ENCODE data around the gene TUB.
A peak's percentile ranks its signal among the peaks of the same experiment; 100 is the strongest.

TUB gene, protein sequence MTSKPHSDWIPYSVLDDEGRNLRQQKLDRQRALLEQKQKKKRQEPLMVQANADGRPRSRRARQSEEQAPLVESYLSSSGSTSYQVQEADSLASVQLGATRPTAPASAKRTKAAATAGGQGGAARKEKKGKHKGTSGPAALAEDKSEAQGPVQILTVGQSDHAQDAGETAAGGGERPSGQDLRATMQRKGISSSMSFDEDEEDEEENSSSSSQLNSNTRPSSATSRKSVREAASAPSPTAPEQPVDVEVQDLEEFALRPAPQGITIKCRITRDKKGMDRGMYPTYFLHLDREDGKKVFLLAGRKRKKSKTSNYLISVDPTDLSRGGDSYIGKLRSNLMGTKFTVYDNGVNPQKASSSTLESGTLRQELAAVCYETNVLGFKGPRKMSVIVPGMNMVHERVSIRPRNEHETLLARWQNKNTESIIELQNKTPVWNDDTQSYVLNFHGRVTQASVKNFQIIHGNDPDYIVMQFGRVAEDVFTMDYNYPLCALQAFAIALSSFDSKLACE

DNA sequence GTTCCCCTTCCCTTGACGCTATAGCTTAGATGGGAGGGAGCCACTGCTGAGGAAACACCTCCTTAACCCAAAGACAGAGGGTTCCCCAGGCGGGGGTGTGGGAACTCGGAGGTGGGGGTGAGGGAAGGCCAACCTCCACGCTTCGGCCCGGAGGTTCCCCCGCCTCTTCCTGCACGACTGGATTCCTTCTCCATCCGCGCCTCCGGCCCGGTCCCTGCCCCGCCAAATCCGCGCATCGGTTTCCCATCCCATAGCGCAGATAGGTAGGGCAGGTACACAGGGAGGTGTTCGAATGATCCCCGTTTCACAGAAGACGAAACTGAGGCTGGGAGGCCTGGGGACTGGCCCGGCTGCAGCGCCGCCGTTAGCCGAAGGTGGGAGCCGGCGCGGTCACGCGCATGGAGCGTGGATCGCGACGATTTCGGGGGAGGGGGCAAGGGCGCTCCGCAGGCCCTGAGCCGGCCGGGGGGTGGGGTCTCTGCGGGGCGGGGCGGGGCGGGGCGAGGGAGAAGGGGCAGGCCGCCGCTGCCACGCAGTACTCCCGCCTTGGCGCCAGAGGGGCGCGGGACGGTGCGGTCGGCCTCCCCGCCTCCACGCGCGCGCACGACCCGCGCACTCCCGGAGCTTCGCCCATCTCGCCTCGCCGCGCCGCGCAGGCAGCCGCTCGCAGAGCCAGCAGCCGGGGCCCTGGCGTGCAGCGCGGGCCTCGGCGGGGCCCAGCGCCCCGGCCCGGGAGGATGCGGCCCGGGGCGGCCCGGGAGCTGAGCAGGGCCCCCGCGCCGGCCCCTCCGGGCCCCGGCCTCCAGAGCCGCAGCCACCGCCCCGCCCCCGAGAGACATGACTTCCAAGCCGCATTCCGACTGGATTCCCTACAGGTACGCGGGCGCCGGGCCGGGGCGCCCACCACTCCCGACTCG lies at the start of gene TUB:
TSS of gene TUB (plus strand) at position 538 of the 917 bp plus-strand sequence. CDS start at position 838, 300 bp downstream.
- peak in 1 of 2 donors; percentile 34 for DNase-seq

DNA sequence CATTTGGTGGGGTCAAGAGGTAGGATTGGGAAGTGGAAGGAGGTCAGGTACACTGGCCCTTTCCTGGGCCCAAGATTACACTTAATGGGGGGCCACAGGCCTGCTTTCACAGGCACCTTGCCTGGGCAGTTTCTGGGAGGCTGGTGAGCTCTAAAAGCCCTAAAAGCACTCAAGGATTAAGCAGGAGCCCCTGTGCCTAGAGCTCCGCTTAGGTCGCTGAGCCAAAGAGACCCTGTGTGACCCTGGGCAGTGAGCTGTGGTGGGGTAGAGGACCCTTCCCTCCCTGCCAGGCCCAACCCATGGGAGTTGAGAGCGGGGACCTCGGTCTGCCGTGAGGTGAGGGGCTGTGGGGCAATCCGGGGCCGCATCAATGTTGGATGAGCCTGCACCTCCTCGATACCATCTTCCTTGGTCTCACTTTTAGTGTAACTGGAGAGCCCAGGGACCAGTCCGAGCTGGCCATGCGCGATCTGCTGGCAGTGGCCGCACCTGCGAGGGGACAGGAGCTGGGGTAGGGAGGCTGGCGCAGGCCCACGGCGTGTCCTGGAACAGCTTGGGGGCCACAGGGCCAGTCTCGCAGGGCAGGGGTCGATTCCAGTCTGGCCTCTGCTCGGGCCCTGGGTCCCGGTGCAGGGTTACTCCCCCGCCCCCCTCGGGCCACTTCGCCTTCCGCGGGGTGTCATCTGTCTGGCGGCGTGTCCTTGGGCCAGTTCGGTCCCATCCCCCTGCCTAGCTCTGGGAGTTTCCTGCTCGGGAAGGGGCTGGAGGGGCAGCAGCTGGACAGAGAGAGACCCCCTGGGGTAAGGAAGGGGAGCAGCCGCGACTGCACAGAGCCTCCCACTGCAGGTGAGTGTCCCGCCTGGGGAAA lies 49.5 kb upstream of the TUB start:
- DNase-seq, result no peak

DNA sequence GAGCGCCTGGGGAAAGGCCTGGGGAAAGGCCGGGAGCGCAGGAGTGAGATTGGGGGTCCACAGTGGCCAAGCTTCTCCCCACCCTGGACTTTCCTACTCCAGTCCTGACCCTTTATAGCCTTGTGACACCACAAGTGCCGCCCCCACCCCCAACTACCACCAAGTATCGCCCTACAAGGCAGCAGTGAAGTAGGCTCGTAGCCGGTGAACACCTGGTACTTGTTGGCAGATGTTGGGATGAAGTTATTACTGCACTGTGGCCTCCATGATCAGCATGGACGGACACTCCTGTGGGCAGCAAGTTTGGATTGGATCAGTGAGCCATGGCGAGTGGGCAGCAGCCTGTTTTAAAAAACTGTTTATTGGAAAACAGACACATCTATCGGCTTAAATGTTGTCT lies 48.9 kb upstream of the TUB start:
- no peak for DNase-seq

DNA sequence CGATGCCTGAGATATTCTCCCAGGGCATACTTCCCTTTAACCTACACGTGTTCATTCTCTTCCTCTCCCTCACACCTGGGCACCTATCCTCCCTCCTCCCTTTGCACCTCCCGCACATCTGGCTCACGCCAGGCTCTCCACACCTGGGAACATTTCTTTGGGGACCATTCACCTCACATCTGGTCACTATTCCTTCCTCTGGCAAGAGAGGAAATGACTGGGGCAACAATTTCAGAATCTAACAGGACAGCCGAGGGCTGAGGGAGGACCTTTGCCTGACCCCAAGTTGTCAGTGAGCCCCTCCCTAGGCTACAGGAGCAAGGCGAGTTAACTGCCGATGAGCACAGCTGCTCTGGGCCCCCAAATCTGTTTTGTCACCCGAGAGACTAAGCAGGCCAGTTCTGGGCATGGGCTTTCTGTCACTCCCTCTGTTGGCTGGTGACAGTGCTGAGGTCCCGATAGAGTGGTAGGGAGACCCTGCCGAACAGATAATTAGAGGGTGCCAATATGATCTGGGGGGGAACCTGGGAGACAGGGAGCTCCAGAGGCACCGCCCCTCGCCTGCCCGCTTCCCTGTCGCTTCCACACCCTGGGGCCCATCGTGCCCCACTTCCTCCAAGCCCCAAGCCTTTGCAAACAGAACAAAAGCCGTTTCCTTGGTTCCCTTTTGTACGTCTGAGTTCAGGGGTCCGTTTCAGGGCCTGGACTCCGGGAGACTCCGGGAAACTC lies 48.3 kb upstream of the TUB start:
- DNase-seq, result no peak

DNA sequence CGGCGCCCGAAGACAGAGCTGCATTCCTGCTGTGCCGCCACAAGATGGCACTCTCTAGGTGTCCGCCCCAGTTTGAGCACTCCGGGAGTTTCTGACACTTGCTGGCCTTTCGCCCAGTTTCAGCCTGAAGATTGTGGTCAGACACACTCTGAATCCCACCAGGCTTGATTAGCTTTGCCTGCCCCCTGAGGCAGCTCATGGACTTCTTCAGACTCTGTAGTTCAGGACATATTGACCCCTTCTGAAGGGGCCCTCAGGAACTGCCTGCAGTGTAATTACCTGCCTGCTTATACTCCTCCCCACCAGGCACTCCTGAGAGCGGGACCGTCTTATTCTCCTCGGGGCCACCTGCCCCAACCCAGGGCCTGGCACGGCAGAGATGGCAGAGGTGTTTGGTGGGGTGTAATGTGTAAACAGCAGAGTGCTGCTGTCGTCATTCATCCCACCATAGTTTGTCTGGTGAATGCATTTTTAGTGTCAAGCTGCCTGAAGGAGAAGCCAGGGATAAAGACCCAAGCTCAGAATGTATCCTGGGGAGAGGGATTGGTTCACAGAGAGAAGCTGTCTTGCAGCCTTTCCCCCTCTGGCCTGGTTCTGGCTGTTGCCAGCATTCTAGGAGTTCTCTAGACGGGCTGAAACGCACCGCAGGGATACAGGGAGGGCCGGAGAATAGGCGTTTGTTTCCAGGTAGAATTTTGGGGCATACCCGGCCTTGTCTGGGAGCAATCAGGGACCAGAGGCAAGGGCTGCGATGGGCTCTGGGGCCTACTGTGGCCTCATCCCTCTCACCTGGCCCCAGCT lies 47.5 kb upstream of the TUB start:
- DNase-seq, result peak; percentile 55 to 61

DNA sequence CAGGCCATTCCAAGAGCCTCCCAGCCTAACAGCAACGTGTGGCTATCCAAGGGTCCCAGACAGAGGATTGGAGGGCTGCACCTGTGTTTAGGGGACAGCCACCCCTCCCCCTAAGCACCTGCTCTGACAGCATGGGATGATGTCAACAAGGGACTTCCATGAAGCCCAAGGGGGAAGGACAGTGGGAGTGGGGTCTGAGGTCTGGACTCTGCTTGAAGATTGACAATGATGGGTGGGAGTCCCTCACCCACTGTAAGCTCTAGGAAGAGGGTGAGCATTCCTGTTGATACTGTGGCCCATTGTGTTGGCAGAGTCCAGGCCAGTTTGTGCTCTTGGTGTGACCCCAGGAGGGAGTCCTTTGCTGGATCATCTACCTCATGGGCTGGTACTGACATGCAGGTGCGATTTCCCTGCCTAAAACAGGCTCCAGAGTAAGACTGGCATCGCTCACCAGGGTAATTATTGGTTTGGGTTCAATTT lies 46.9 kb upstream of the TUB start:
- no peak for DNase-seq

DNA sequence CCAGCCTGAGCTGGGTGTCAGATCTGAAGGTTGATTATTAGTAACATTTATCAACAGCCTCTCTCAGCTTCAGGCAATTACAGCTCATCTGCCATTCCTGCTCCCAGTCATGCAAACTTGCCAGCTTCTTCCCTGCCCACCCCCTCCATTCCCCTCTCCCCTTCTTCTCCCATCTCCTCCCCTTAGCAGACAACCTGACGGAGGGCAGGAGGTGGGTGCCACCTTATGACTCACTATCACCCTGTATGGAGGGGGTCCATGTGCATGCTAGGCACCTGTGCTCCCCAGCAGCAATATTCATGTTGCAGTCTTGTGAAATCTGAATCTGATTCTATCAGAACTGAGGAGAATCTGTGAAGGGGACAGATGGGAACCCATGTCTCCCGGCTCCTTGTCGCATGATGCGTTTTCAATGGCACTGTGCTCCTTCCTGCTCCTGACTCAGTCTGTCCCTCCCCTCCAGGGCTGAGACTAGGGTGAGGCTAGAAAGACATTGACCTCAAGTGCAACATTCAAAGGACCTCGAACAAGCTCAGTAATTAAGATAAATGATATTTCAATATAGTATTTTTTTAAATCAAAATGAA lies 46.3 kb upstream of the TUB start:
- no peak for DNase-seq

DNA sequence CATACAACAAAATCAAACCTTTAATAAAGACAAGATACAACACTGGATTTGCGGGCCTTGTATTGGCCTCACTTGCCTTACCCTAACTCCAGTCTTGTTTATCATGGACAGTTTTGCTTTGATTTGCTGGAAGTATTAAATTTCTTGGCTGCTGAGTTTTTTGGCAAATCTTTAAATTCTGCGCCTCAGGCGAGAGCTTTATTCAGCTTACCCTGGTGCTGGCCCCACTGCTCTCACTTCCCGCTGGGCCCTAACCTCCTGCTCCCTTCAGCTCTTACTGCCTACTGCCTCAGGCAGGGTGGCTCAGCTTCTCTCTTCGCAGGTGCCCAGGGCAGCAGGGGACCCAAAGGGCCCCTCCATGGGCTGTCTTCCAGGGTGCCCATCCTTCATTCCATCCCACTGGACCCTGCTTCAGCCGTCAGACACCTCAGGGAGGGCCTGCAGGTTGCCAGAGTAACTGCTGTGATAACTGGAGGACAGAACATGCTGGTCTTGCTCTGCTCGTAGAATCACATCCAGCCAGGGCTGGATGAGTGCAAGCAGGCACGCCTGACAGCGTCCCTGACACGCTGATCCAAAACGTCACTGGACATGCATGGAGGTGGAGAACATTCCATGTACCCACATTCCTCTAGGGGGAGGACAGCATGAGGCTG lies 45.7 kb upstream of the TUB start:
- DNase-seq, result no peak

DNA sequence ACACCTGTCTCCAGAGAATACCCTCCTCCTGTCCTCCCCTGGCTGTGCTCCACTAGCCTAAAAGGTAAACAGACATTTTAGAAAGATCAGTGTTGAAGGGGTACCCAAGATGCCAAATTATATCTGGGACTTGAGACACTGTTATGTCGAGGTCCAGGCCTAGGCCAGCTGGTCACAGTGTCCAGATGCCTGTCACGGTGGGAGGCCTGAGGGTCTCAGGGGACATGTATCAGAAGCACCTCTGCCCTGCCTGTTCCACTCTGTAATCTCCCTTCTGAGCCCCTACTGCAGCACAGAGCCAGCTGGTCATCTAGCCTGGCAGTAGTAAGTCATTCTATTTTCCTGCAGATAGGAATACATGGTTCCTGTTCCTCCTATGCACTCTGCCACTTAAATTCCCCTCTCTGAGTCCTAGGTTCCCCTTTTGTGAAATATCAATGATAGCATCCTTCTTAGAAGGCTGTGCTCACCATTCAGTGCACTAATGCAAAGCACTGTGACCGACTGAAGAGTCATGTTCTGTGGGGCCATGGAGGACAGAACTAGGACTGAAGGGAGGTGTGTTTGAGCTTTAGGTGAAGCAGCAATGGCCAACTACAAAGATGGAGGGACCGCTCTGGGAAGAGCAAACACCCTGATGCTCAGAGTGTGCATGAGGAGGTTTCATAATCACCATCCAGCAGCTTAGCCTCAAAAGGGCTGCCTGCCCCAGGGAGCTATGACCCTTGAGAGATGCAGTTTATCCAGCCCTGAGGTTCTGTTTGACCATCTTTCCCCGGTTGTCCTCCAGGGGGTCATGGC lies 44.8 kb upstream of the TUB start:
- peak in 1 of 2 donors; percentile 11 for DNase-seq

DNA sequence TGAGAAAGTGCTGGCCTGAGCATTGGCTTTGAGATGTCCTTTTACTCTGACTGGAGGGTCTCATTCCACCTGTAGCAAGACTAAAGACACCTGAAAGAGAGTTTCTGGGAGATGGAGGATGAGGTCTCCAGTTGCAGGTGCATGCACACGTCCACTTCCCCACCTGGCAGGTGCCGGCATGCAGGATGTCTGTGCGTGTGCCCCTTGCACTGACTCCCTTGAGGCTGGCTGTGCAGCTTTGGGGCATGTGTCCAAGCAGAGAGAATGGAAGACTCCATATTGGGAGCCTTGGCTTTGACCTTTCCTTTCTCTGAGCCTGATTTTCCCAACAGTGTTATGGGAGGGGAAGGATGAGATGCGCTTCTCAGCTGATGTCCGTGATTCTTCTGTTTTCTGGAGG lies 44.0 kb upstream of the TUB start:
- DNase-seq, result peak in 1 of 2 donors; percentile 4

DNA sequence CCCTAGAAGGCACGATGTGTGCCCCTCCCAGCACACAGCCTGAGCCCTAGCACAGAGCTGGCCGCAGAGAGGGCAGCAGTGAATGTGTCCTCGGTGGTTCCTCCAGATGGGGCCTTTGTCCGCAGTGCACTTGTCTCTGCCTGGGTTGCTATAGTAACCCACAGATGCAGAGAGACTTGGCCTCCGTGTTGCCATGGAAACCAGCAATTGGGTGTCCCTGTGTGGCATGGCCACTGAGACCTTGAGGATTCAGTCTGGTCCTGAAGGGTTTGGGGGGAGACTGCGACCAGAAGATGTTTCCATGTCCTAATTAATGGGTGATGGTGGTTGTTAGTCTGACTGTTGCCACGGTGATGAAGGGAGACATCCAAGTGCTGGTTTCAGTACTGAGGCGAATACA lies 42.6 kb upstream of the TUB start:
- DNase-seq, result peak in 1 of 2 donors; percentile 6

DNA sequence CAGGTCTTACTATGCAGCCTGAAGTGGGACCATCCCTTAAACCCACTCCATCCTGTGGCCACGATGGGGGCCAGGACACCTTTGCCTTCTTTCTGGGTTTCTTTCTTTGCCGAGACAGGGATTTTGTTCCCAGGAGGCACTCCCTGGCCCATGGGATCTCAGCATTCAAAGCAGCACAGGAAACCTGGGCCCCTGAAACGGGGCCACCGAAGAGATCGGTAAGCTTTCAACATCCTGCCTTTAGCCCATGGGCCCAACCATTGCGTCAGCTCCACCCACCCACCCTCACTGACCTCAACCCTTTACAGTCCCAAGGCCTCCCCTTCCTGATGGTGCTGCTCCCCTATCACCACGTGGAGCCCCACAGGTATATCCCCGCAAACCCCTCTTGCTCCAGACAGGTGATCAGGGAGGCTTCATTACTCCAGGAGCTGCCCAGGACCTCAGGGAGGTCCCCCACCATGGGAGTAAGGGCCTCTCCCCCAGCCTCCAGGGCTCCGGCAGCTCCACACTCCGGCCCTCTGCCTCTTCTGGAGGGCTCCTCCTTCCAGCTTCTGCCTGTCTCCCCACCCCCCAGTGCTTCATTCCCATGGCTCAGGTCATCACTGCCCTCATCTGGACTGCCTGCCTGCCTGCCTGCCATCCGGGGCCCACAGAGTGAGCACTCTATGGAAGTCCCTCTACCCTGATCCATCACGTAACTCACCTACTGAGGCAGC lies 42.0 kb upstream of the TUB start:
- peak in 1 of 2 donors; percentile 6 for DNase-seq

DNA sequence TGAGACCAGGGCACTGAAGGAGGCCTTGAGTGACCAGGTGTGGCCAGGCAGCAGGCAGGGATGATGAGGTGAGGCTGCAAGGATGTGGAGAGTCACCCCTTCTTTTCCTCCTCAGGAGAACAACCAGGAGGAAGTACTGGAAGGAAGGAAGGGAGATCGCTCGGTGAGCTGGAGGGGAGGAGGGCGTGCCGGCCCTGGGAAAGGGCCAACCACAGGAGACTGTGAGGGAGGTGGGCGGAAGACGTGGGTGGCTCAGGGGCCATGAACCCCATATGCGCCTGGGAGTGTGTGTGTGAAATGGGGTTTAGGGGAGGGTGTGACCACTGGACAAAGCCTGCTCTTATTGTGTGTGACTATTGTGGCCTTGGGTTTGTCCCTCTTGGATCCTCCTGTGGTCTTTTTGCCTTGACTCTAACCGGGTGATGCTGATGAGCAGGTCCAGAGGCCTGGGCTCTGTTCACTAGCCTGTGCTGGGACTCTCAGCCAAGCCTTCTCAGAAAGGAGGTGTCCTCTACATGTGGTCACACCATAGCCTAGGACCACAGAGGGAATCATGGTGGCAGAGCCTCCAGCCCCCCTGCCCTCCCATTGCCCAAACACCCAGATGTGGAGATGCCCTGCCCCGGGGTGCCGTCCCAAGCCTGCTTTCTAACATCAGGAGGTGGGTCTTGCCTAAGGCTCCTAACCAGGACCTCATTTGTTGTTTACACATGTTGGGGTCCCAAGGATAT lies 41.3 kb upstream of the TUB start:
- DNase-seq, result no peak

DNA sequence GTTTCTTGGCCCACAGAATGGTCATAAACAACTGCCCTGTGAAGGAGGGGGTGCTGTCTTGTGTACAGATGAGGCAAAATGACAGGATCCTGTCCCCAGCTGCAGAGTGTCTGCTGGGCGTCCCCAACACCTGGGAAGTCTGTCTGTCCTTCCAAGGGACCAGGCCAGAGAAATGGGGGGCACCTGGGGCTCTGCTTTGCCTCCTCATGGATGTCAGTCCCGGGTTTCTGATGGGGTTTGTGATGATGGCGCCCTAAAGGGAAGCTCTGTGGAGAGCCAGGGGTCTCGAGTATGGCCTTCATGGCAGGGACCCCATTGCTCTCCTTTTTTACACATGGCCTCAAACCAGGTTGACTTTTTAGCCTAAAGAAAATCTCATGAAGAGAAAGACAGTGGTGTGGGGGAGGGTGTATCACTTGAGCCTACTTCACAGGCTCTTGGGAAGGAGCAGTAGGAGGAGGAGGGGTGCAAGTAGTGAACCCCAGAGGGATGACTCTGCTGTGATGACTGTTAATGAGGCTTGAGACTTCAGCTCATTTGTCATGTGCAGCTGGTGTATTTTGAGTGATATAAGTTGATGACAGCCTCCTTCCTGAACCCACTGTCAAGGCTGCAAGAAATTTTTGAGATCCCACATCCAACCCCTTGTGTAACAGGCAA lies 40.6 kb upstream of the TUB start:
- DNase-seq, result peak in 1 of 2 donors; percentile 13

DNA sequence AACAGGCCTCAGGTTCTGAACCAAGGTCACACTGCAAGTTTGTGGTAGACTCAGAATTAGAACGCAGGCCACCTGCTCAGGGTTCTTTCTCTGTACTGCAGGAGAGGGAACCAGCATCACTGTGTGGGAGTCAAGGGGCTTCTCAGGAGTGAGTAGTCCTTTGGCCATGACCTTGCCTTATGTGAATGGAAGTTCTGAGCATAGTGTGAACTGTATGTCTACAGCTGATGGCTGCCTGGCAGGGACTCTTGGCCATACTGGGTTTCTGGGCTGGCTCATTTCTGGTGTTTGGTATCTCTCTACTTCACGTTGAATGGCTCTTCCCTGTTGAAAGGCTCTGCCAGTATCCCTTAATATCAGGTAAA lies 40.1 kb upstream of the TUB start:
- DNase-seq, result peak in 1 of 2 donors; percentile 6

DNA sequence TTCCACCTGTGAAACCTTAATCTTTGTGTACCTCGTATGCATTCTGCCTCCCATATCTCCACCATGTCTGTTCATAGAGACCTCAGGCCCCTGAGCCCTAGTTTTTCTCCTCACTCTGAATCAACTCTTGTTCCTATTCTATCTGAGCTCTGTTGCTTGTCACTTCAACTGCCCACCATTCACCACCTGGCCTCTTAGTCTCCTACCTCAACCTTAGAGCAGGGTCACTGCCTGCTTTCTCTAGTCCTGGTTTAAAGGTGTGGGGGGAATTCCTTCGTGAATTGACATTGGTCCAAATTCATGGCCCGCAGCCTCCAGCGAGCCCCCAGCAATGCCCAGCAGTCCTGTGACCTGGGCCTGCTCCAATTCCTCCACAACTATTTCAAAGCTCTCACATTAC lies 39.4 kb upstream of the TUB start:
- no peak for DNase-seq

DNA sequence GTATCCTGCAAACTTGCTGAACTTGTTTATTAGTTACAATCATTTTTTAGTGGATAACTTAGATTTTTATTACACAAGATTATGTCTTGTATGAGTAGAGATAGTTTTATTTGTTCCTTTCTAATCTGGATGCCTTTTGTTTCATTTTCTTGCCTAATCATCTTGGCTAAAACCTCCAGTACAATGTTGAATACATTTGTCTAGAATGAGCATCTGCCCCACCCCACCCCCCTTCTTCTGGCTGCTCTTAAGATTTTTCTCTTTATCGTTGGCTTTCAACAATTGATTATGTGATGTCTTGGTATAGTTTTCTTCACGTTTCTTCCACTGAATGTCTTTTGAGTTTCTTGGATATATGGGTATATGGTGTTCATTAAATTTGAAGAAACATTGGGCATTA lies 37.3 kb upstream of the TUB start:
- DNase-seq, result no peak

All from stimulated activated CD4-positive, alpha-beta T cell treated with anti-CD3 and anti-CD28 coated beads, Interleukin-2, amount 100 ng/mL, for 24 hours (primary cell).